HS-27A (cell line): Measurements from ENCODE around the gene EVA1C.
"Not testable (repeated sequence)": the region's sequence is repeated elsewhere in the genome, so short reads cannot be mapped to it uniquely, and the experiment has no call there.

Experiments used
- DNase-seq: peaks from one replicate; pipeline ENCODE4 v3.0.0-alpha.2; 2012; ENCODE audit warnings: low read depth, missing footprints

The EVA1C gene

GRCh38 chr21:32499249-32500055, 86.9 kb downstream of the EVA1C start:
- no peak for DNase-seq

- DNase-seq = not testable (repeated sequence)
Measured at GRCh38 chr21:32503641-32504040, 91.1 kb downstream of the EVA1C start.

GRCh38 chr21:32505767-32506166, 93.3 kb downstream of the EVA1C start:
- DNase-seq = not testable (repeated sequence)

- not testable (repeated sequence) for DNase-seq
Measured at GRCh38 chr21:32506411-32506965, 94.0 kb downstream of the EVA1C start.

- DNase-seq = no peak
Measured at GRCh38 chr21:32507342-32507919, 94.9 kb downstream of the EVA1C start.

- not testable (repeated sequence) for DNase-seq
Measured at GRCh38 chr21:32508036-32508435, 95.5 kb downstream of the EVA1C start.

- DNase-seq = no peak
Measured at GRCh38 chr21:32508558-32508957, 96.1 kb downstream of the EVA1C start.

- DNase-seq = not testable (repeated sequence)
Measured at GRCh38 chr21:32508975-32509374, 96.5 kb downstream of the EVA1C start.

GRCh38 chr21:32514275-32515055, 102.0 kb downstream of the EVA1C start:
- no peak for DNase-seq

GRCh38 chr21:32515874-32516273, 103.4 kb downstream of the EVA1C start:
- DNase-seq = no peak

GRCh38 chr21:32516756-32517649, 104.5 kb downstream of the EVA1C start:
- no peak for DNase-seq

GRCh38 chr21:32519945-32520874, 107.7 kb downstream of the EVA1C start:
- no peak for DNase-seq

GRCh38 chr21:32520875-32521735, 108.6 kb downstream of the EVA1C start:
- peak; percentile 90 for DNase-seq

GRCh38 chr21:32521736-32522355, 109.3 kb downstream of the EVA1C start:
- no peak for DNase-seq

GRCh38 chr21:32523463-32523862, 111.0 kb downstream of the EVA1C start:
- DNase-seq = no peak

GRCh38 chr21:32523988-32524719, 111.6 kb downstream of the EVA1C start:
- DNase-seq = peak; percentile 52

GRCh38 chr21:32525282-32525681, 112.8 kb downstream of the EVA1C start:
- DNase-seq = no peak

GRCh38 chr21:32529679-32530078, 117.2 kb downstream of the EVA1C start:
- DNase-seq = no peak
